Naive B cell (primary cell): ENCODE data around the gene MDH1B. TPM values are rescaled to one million over a fixed set of nuclear protein-coding genes. Genes with fewer than 3 reads are reported as not detected.
"Not testable (repeated sequence)": the region's sequence is repeated elsewhere in the genome, so short reads cannot be mapped to it uniquely, and the experiment has no call there.

Experiments
- ATAC-seq, 2 donors: fragments of 150-1000 bp; cut with Tn5 transposase; 2 replicates each; pipeline ENCODE4 v1.10.0; 2021; ENCODE audit warnings: low read depth in 2 of 2, mild to moderate bottlenecking in 2 of 2, moderate library complexity in 2 of 2
- DNase-seq: peaks from one replicate; pipeline ENCODE4 v3.0.0; 2022
- H3K27ac Mint-ChIP-seq, 6 donors: one replicate each; pipeline ENCODE4 v1.8.0; 2020 to 2022; ENCODE audit warnings: mild to moderate bottlenecking in 6 of 6, mixed read lengths in 6 of 6, moderate library complexity in 5 of 6, inconsistent platforms in 2 of 6
- H3K27me3 Mint-ChIP-seq, 3 donors: one replicate each; pipeline ENCODE4 v1.8.0; 2021 to 2022; ENCODE audit warnings: mixed read lengths in 3 of 3, mild to moderate bottlenecking in 1 of 3
- H3K36me3 Mint-ChIP-seq, 2 donors: one replicate each; pipeline ENCODE4 v1.8.0; 2020 to 2022; ENCODE audit warnings: mixed read lengths in 2 of 2, inconsistent platforms in 1 of 2, mild to moderate bottlenecking in 1 of 2
- H3K4me1 Mint-ChIP-seq, 3 donors: one replicate each; pipeline ENCODE4 v1.8.0; 2020 to 2022; ENCODE audit warnings: mixed read lengths in 3 of 3, inconsistent platforms in 1 of 3, mild to moderate bottlenecking in 1 of 3, moderate library complexity in 1 of 3
- H3K4me3 Mint-ChIP-seq, 8 donors: one replicate each; pipeline ENCODE4 v1.8.0; 2020 to 2022; ENCODE audit warnings: mild to moderate bottlenecking in 8 of 8, mixed read lengths in 8 of 8, moderate library complexity in 8 of 8, inconsistent platforms in 2 of 8
- H3K9me3 Mint-ChIP-seq, 7 donors: one replicate each; pipeline ENCODE4 v1.8.0; 2020 to 2022; ENCODE audit warnings: mixed read lengths in 7 of 7, mild to moderate bottlenecking in 5 of 7, inconsistent platforms in 2 of 7, moderate library complexity in 1 of 7
- polyA plus RNA-seq, 6 donors: library from polyadenylated mRNA; unstranded; fragments of 300-500 nt; fragmentation: Illumina TruSeq; gene quantifications; one replicate each; pipeline ENCODE4 v1.2.3, GENCODE V29; 2021; ENCODE audit warnings: low read depth in 6 of 6

Gene MDH1B
- not detected for polyA plus RNA-seq

GRCh38 chr2:206765242-206766056 lies at the start of gene MDH1B, which contains the start of gene FASTKD2:
Gene MDH1B (minus strand): TSS chr2:206765328. CDS start chr2:206765271, 57 bp downstream.
Gene FASTKD2 (plus strand): TSS chr2:206765606. CDS start chr2:206766694, 1,088 bp downstream.
- peak; percentile 88 for DNase-seq
- peak within 1 kb of the TSS; percentile 88 to 99 (median 98) for H3K27ac Mint-ChIP-seq
- peaks cover 0 to 5% (median 0%) of the 10 kb centered on the region in 3 donors for H3K27me3 Mint-ChIP-seq
- peaks cover 23 to 35% (median 30%) of the 10 kb centered on the region in 3 donors for H3K4me1 Mint-ChIP-seq
- H3K4me3 Mint-ChIP-seq = peak within 1 kb of the TSS in 6 of 8 donors; percentile 82 to 98 (median 92)
- peaks cover 0 to 9% of the 10 kb centered on the region in 2 donors for H3K36me3 Mint-ChIP-seq
- H3K9me3 Mint-ChIP-seq = no peaks in the 10 kb centered on the region
- ATAC-seq = peak; percentile 80 to 81

- no peaks in the 10 kb centered on the region for H3K4me1 Mint-ChIP-seq
- H3K9me3 Mint-ChIP-seq = peaks cover 0 to 6% (median 0%) of the 10 kb centered on the region in 7 donors
- H3K36me3 Mint-ChIP-seq = peaks cover 0 to 8% of the 10 kb centered on the region in 2 donors
- no peak overlapping the region for H3K4me3 Mint-ChIP-seq
- ATAC-seq (no peak), DNase-seq (no peak)
- peaks cover 0 to 7% (median 0%) of the 10 kb centered on the region in 3 donors for H3K27me3 Mint-ChIP-seq
- no peak overlapping the region for H3K27ac Mint-ChIP-seq
Measured at GRCh38 chr2:206814498-206814897, 49.4 kb upstream of the MDH1B start.

GRCh38 chr2:206812471-206812870 lies 47.3 kb upstream of the MDH1B start:
- H3K9me3 Mint-ChIP-seq, H3K36me3 Mint-ChIP-seq, H3K27me3 Mint-ChIP-seq, DNase-seq, ATAC-seq, H3K4me3 Mint-ChIP-seq, H3K27ac Mint-ChIP-seq, H3K4me1 Mint-ChIP-seq: not testable (repeated sequence)

- DNase-seq, H3K4me1 Mint-ChIP-seq, H3K27me3 Mint-ChIP-seq, H3K27ac Mint-ChIP-seq, ATAC-seq, H3K4me3 Mint-ChIP-seq, H3K9me3 Mint-ChIP-seq, H3K36me3 Mint-ChIP-seq: not testable (repeated sequence)
Measured at GRCh38 chr2:206807624-206808023, 42.5 kb upstream of the MDH1B start.

GRCh38 chr2:206805887-206806607 lies 40.9 kb upstream of the MDH1B start:
- Mint-ChIP-seq H3K4me1 (peaks cover 0 to under 1% (median 0%) of the 10 kb centered on the region in 3 donors), H3K36me3 (no peaks in the 10 kb centered on the region), H3K27me3 (no peaks in the 10 kb centered on the region), H3K27ac (peak overlapping the region in 1 of 6 donors; percentile 9), H3K9me3 (no peaks in the 10 kb centered on the region), H3K4me3 (no peak overlapping the region)
- ATAC-seq (no peak), DNase-seq (no peak)

- Mint-ChIP-seq H3K9me3 (no peaks in the 10 kb centered on the region), H3K27me3 (no peaks in the 10 kb centered on the region), H3K4me1 (peaks cover 7 to 8% (median 7%) of the 10 kb centered on the region in 3 donors), H3K4me3 (no peak overlapping the region), H3K36me3 (no peaks in the 10 kb centered on the region), H3K27ac (no peak overlapping the region)
- no peak for ATAC-seq
- DNase-seq = no peak
Measured at GRCh38 chr2:206804326-206804725, 39.2 kb upstream of the MDH1B start.

GRCh38 chr2:206802654-206803514 lies 37.8 kb upstream of the MDH1B start:
- DNase-seq = no peak
- ATAC-seq = no peak
- Mint-ChIP-seq H3K4me3 (peak overlapping the region in 2 of 8 donors; percentile 7 to 21), H3K27me3 (no peaks in the 10 kb centered on the region), H3K4me1 (peaks cover 7 to 13% (median 12%) of the 10 kb centered on the region in 3 donors), H3K27ac (peak overlapping the region in 3 of 6 donors; percentile 41 to 85 (median 74)), H3K9me3 (no peaks in the 10 kb centered on the region), H3K36me3 (no peaks in the 10 kb centered on the region)

- H3K27me3 Mint-ChIP-seq = no peaks in the 10 kb centered on the region
- ATAC-seq = no peak
- DNase-seq = no peak
- H3K27ac Mint-ChIP-seq = peak overlapping the region in 1 of 6 donors; percentile 70
- H3K4me1 Mint-ChIP-seq = peaks cover 7 to 14% (median 13%) of the 10 kb centered on the region in 3 donors
- no peaks in the 10 kb centered on the region for H3K9me3 Mint-ChIP-seq
- no peaks in the 10 kb centered on the region for H3K36me3 Mint-ChIP-seq
- no peak overlapping the region for H3K4me3 Mint-ChIP-seq
Measured at GRCh38 chr2:206801418-206802189, 36.5 kb upstream of the MDH1B start.

- H3K9me3 Mint-ChIP-seq = no peaks in the 10 kb centered on the region
Measured at GRCh38 chr2:206800506-206801417, 35.6 kb upstream of the MDH1B start.

GRCh38 chr2:206799083-206799482 lies 34.0 kb upstream of the MDH1B start:
- Mint-ChIP-seq H3K36me3 (no peaks in the 10 kb centered on the region), H3K27ac (no peak overlapping the region), H3K9me3 (no peaks in the 10 kb centered on the region), H3K4me3 (no peak overlapping the region), H3K27me3 (no peaks in the 10 kb centered on the region), H3K4me1 (peaks cover 7 to 14% (median 13%) of the 10 kb centered on the region in 3 donors)
- ATAC-seq (no peak), DNase-seq (no peak)

More at GRCh38 chr2:206800506-206801417, 35.6 kb upstream of the MDH1B start:
- ATAC-seq (peak; percentile 38 to 66), DNase-seq (peak; percentile 46)
- Mint-ChIP-seq H3K27me3 (no peaks in the 10 kb centered on the region), H3K36me3 (no peaks in the 10 kb centered on the region), H3K27ac (peak overlapping the region in 4 of 6 donors; percentile 5 to 70 (median 39)), H3K4me1 (peaks cover 7 to 14% (median 13%) of the 10 kb centered on the region in 3 donors), H3K4me3 (peak overlapping the region in 7 of 8 donors; percentile 46 to 88 (median 79))

- no peak overlapping the region for H3K4me3 Mint-ChIP-seq
- H3K4me1 Mint-ChIP-seq = peaks cover 7 to 14% (median 13%) of the 10 kb centered on the region in 3 donors
- H3K27me3 Mint-ChIP-seq = no peaks in the 10 kb centered on the region
- no peaks in the 10 kb centered on the region for H3K9me3 Mint-ChIP-seq
- DNase-seq (no peak), ATAC-seq (no peak)
- peak overlapping the region in 2 of 6 donors; percentile 4 to 34 for H3K27ac Mint-ChIP-seq
- H3K36me3 Mint-ChIP-seq = no peaks in the 10 kb centered on the region
Measured at GRCh38 chr2:206798000-206798399, 32.9 kb upstream of the MDH1B start.
